Prostate gland (tissue), 2 donors: Measurements from ENCODE around the gene FEM1A. TPM values are rescaled to one million over a fixed set of nuclear protein-coding genes. Genes with fewer than 3 reads are reported as not detected.
A peak's percentile ranks its signal among the peaks of the same experiment; 100 is the strongest.

Experiments used
- DNase-seq: peaks from one replicate; pipeline ENCODE4 v3.0.0-alpha.2; 2019; ENCODE audit warnings: low spot score
- H3K27ac ChIP-seq, 2 donors: fragments of 200-600 bp; sonication (generic); 2 replicates each; pipeline ENCODE4 v1.5.1; 2017 to 2019
- H3K27me3 ChIP-seq: fragments of 200-600 bp; sonication (generic); replicated peaks from 2 replicates; pipeline ENCODE4 v1.5.1; 2019; ENCODE audit not compliant: insufficient read depth
- H3K36me3 ChIP-seq, 2 donors: fragments of 200-600 bp; sonication (generic); 1 replicate in 1 of 2; 2 replicates in 1 of 2; pipeline versions ENCODE4 v1.5.1 to v1.8.1; 2017 to 2019
- H3K4me1 ChIP-seq: fragments of 200-600 bp; sonication (generic); replicated peaks from 2 replicates; pipeline ENCODE4 v1.5.1; 2019
- H3K4me3 ChIP-seq, 2 donors: fragments of 200-600 bp; sonication (generic); 2 replicates each; pipeline ENCODE4 v1.5.1; 2017 to 2019
- H3K9me3 ChIP-seq: fragments of 200-600 bp; sonication (generic); 2 replicates; pipeline ENCODE4 v1.5.1; 2017
- POLR2A ChIP-seq: fragments of 450-650 bp; IDR thresholded peaks from one replicate; pipeline ENCODE4 v1.6.1; 2016; ENCODE audit warnings: antibody characterized with exemption, mild to moderate bottlenecking
- POLR2AphosphoS5 ChIP-seq: sonication (generic); formaldehyde crosslinking; IDR thresholded peaks from one replicate; pipeline ENCODE4 v1.6.1; 2017; ENCODE audit warnings: antibody characterized with exemption
- WGBS: methylation state at CpG from one replicate; pipeline ENCODE4 v1.1.5; 2018; 5-methylcytosine and 5-hydroxymethylcytosine counted together
- intact Hi-C: fragments of 100-400 bp; cut with DNase I; formaldehyde crosslinking; loops from one replicate; pipeline ENCODE4 v1.14.2; 2022
- total RNA-seq, 2 donors: library from RNA; depleted of rRNA; stranded (reverse); fragments of >200 nt; gene quantifications; one replicate each; pipeline ENCODE4 v1.1.0, GENCODE V29; 2016
- TF ChIP-seq, protein P1 (sequence below), 4 experiments: fragments of 200-600 bp in 2 of 4; fragments of 450-650 bp in 2 of 4; sonication (generic) in 2 of 4; IDR thresholded peaks; 1 replicate in 3 of 4; 2 replicates in 1 of 4; pipeline ENCODE4 v1.5.1; 2016 to 2019; ENCODE audit warnings: antibody characterized with exemption in 4 of 4, mild to moderate bottlenecking in 2 of 4, moderate library complexity in 2 of 4

Gene FEM1A
- total RNA-seq, 2 donors from 2014 or later: 20.7 to 30.4 TPM

DNA sequence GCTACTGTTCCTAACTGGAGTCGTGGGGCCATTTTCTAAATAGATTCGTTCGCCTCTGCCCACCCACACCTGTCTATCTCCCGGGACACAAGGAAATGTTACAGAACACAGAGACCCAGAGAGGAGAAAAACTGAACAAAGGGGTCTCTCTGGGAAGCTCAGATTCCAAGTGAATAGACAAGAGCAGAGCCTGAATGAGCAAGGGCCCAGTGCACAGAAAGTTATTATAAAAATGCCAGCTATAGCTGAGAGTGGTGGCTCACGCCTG is 27.2 kb upstream of the FEM1A start:
- H3K4me1 ChIP-seq: peaks cover 3% of the 10 kb centered on the region
- no peaks in the 10 kb centered on the region for H3K9me3 ChIP-seq
- TF ChIP-seq, protein P1, sequence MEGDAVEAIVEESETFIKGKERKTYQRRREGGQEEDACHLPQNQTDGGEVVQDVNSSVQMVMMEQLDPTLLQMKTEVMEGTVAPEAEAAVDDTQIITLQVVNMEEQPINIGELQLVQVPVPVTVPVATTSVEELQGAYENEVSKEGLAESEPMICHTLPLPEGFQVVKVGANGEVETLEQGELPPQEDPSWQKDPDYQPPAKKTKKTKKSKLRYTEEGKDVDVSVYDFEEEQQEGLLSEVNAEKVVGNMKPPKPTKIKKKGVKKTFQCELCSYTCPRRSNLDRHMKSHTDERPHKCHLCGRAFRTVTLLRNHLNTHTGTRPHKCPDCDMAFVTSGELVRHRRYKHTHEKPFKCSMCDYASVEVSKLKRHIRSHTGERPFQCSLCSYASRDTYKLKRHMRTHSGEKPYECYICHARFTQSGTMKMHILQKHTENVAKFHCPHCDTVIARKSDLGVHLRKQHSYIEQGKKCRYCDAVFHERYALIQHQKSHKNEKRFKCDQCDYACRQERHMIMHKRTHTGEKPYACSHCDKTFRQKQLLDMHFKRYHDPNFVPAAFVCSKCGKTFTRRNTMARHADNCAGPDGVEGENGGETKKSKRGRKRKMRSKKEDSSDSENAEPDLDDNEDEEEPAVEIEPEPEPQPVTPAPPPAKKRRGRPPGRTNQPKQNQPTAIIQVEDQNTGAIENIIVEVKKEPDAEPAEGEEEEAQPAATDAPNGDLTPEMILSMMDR (IDR thresholded peaks at IDR 0.05): no peak
- TF ChIP-seq POLR2AphosphoS5 (no peak), POLR2A (no peak)
- no peak for DNase-seq
- intact Hi-C loops: no loop called here
- H3K4me3 ChIP-seq: no peak overlapping the region
- no peaks in the 10 kb centered on the region for H3K36me3 ChIP-seq
- H3K27ac ChIP-seq: no peak overlapping the region
- WGBS: 64% methylated on average over 5 of the region's 5 CpGs
- no peaks in the 10 kb centered on the region for H3K27me3 ChIP-seq

DNA sequence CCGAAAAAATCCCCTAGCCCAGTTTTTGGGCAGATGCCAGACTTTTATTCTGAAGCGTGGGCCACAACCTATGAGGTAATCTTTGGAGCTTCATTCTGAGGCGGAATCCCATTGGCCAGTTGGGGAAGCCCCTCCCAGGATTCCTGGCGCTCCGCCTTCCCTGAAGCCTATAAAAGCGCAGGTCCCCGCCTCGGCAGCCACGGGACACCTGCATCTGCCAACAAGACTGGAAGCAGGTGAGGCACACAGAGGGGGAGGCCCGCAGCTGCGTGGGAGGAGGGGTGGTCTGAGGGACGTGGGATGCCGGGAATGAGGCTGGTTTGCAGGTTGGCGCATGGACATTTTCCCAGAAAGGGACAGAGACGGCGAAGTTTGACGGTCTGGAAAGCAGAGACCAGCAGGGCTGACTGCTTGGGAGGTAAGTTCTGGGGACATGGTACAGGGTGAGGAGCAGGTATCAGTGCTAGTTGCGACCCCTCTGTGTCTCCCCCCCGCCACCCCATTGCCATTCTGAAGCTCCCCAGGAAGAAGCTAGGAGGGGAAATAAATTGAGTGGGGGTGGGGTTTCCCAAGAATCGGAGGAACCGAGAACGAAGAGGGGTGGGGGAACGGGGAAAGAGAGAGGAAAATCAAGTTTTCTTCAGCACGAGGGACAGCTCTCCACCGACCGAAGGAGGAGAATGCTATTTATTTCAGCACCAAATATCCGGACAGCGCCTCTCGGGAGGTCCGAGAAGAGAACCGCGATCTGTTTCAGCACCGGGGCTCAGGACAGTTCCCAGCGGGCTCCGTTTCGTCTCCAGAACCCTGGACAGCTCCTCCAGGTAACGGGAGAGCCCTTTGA is 22.4 kb upstream of the FEM1A start:
- H3K4me3 ChIP-seq: no peak overlapping the region
- H3K9me3 ChIP-seq: no peaks in the 10 kb centered on the region
- intact Hi-C loops: no loop called here
- peak; percentile 80 for TF ChIP-seq POLR2AphosphoS5
- TF ChIP-seq POLR2A: no peak
- no peaks in the 10 kb centered on the region for H3K27me3 ChIP-seq
- H3K4me1 ChIP-seq: no peaks in the 10 kb centered on the region
- DNase-seq: peak; percentile 86
- H3K36me3 ChIP-seq: no peaks in the 10 kb centered on the region
- H3K27ac ChIP-seq: no peak overlapping the region
- WGBS: 8% methylated on average over 37 of the region's 37 CpGs

DNA sequence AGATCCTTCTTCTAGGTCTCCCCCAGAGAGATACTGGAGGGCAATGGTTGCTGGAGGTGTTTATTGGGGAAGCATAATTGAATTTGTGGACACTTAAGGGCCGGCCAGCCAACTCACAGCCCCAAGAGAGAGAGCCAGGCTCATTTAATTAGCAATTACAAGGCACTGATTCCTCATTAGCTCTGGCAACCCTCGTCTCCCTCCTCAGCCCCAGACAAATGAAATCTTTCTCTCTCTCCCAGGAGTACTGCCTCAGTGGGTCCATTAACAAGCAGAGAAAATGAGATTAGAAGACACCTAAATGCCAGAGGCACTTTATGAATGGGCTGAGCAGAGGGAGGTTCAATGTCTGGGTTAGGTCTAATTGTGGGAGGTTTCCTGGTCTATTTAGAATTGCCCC is 19.0 kb upstream of the FEM1A start:
- no peak for DNase-seq
- Histone ChIP-seq H3K36me3 (no peaks in the 10 kb centered on the region), H3K27ac (no peak overlapping the region), H3K4me3 (no peak overlapping the region), H3K9me3 (no peaks in the 10 kb centered on the region), H3K4me1 (no peaks in the 10 kb centered on the region), H3K27me3 (no peaks in the 10 kb centered on the region)
- WGBS: 28% methylated on average over 2 of the region's 2 CpGs
- intact Hi-C loops: no loop called here
- TF ChIP-seq POLR2A: no peak
- TF ChIP-seq POLR2AphosphoS5: no peak
- TF ChIP-seq, protein P1 (IDR thresholded peaks at IDR 0.05): no peak

DNA sequence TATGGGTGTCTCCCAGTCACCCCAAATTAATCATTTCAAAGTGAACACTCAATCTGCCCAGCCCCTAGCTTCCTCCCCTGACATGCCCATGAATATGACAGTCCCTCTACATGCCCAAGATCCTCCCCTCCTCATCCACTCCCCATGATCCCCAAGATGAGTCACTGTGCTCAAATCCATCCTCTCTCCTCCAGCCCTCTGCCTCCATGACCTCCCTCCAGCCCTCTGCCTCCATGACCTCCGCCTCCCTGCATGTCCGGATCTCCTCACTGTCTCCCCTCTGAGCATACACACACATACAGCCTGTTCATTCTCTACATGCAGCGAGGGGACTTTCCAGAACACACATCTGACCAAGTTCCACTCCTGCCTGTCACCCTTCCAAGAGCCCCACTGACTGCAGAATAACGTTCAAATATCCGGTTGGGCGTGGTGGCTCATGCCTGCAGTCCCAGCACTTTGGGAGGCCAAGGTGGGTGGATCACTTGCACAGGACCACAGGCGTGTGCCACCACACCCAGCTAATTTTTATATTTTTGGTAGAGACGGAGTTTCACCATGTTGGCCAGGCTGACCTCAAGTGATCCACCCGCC is 18.4 kb upstream of the FEM1A start:
- Histone ChIP-seq H3K9me3 (no peaks in the 10 kb centered on the region), H3K4me1 (no peaks in the 10 kb centered on the region), H3K36me3 (no peaks in the 10 kb centered on the region), H3K4me3 (no peak overlapping the region), H3K27me3 (no peaks in the 10 kb centered on the region), H3K27ac (no peak overlapping the region)
- intact Hi-C loops: no loop called here
- TF ChIP-seq POLR2AphosphoS5: no peak
- TF ChIP-seq POLR2A: no peak
- TF ChIP-seq, protein P1 (IDR thresholded peaks at IDR 0.05): no peak
- no peak for DNase-seq
- 65% methylated on average over 9 of the region's 9 CpGs for WGBS

DNA sequence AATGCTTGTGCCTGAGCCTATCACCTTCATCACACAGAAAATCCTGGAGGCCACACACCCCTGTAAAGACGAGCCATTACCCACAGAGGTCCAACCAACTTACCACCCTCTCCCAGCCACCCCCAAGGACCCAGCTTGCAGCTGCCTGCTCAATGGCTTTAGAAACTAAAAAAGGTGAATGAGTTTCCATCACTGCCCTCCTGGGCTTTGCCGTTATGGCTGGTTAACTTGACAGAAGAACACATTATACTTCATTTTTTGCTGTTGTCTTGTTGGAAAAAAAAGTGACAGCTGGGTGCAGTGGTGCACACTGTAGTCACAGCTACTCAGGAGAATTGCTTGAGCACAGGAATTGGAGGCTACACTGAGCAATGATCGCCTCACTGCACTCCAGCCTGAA is 17.4 kb upstream of the FEM1A start:
- Histone ChIP-seq H3K4me1 (no peaks in the 10 kb centered on the region), H3K4me3 (no peak overlapping the region), H3K27me3 (no peaks in the 10 kb centered on the region), H3K9me3 (no peaks in the 10 kb centered on the region), H3K36me3 (no peaks in the 10 kb centered on the region), H3K27ac (no peak overlapping the region)
- intact Hi-C loops: no loop called here
- DNase-seq: no peak
- TF ChIP-seq, protein P1 (IDR thresholded peaks at IDR 0.05): no peak
- no peak for TF ChIP-seq POLR2AphosphoS5
- no peak for TF ChIP-seq POLR2A
- WGBS: 71% methylated on average over 3 of the region's 3 CpGs
